ENCODE results near the gene NCKAP5.

Gene NCKAP5

DNA sequence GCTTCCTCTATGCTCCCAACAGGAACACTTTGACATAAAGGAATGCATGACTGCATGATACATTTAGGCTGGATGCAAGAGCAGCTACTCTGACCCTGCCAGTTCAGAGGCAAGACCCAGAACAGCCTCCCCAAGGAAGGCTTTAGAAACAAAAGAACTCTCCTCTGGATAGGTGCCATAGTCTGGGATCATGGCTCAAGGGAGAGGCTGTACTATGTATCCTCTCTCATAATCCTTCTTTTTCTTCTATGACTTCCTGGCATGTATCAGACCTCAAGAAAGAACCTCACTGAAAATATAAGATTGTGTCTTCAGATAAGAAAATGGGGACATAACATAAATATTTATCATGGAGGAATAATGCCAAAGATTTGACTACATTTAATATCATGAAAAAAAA, 704.3 kb downstream of the NCKAP5 start:
- H3K4ac ChIP-seq (ENCODE audit: low read depth in 1 of 2, low read length in 2 of 2), result no peak overlapping the region
- H4K91ac ChIP-seq (ENCODE audit: low read length), result no peak overlapping the region
- no peak overlapping the region for H3K4me2 ChIP-seq (ENCODE audit: low read length, poor library complexity, severe bottlenecking)
- no peak overlapping the region for H3K23ac ChIP-seq (ENCODE audit: low read length in 2 of 2)
- H3K18ac ChIP-seq (ENCODE audit: low read depth in 1 of 2, low read length in 2 of 2), result no peak overlapping the region
- H3K27me3 ChIP-seq (ENCODE audit: control insufficient read depth in 1 of 2, insufficient read depth in 1 of 2, low read length in 2 of 2), result no peaks in the 10 kb centered on the region
- H2BK15ac ChIP-seq (ENCODE audit: low read depth, poor library complexity, severe bottlenecking), result no peak overlapping the region
- no peak overlapping the region for H3K4me3 ChIP-seq (ENCODE audit: insufficient read depth in 1 of 2, low read depth in 1 of 2, low read length in 2 of 2)
- H2BK120ac ChIP-seq (ENCODE audit: low read depth, low read length), result no peak overlapping the region
- H3K27ac ChIP-seq (ENCODE audit: low read length, poor library complexity, severe bottlenecking), result no peak overlapping the region
- no peak overlapping the region for H3K14ac ChIP-seq (ENCODE audit: low read length in 2 of 2)
- H3K9ac ChIP-seq (ENCODE audit: low read length), result no peak overlapping the region
- no peaks in the 10 kb centered on the region for H3K9me3 ChIP-seq (ENCODE audit: control insufficient read depth, low read length)
- no peaks in the 10 kb centered on the region for H3K79me1 ChIP-seq (replicated peaks; ENCODE audit: low read length, poor library complexity, severe bottlenecking)
- no peaks in the 10 kb centered on the region for H3K4me1 ChIP-seq (ENCODE audit: control insufficient read depth, insufficient read depth, low read depth, low read length)
- no peak overlapping the region for H2AK5ac ChIP-seq (ENCODE audit: low read length, severe bottlenecking)
- no peak overlapping the region for H2BK5ac ChIP-seq (ENCODE audit: low read depth, low read length, poor library complexity, severe bottlenecking)
- no peak for DNase-seq
- no peak overlapping the region for H2BK12ac ChIP-seq (ENCODE audit: low read length in 2 of 2)
- no peak overlapping the region for H4K8ac ChIP-seq (ENCODE audit: low read length)
- no peak overlapping the region for H2AFZ ChIP-seq (ENCODE audit: low read depth, low read length)
- H3K36me3 ChIP-seq (ENCODE audit: control insufficient read depth in 1 of 2, insufficient read depth in 2 of 2, low read depth in 1 of 2, low read length in 2 of 2), result no peaks in the 10 kb centered on the region

- Histone ChIP-seq H3K4me3 (ENCODE audit: insufficient read depth in 1 of 2, low read depth in 1 of 2, low read length in 2 of 2) (no peak overlapping the region), H3K14ac (ENCODE audit: low read length in 2 of 2) (no peak overlapping the region), H3K4me2 (ENCODE audit: low read length, poor library complexity, severe bottlenecking) (no peak overlapping the region), H3K79me1 (replicated peaks; ENCODE audit: low read length, poor library complexity, severe bottlenecking) (no peaks in the 10 kb centered on the region), H3K9me3 (ENCODE audit: control insufficient read depth, low read length) (no peaks in the 10 kb centered on the region), H4K91ac (ENCODE audit: low read length) (no peak overlapping the region), H3K4me1 (ENCODE audit: control insufficient read depth, insufficient read depth, low read depth, low read length) (no peaks in the 10 kb centered on the region), H3K9ac (ENCODE audit: low read length) (no peak overlapping the region), H3K36me3 (ENCODE audit: control insufficient read depth in 1 of 2, insufficient read depth in 2 of 2, low read depth in 1 of 2, low read length in 2 of 2) (no peaks in the 10 kb centered on the region), H3K23ac (ENCODE audit: low read length in 2 of 2) (no peak overlapping the region), H3K18ac (ENCODE audit: low read depth in 1 of 2, low read length in 2 of 2) (no peak overlapping the region), H3K4ac (ENCODE audit: low read depth in 1 of 2, low read length in 2 of 2) (no peak overlapping the region), H2AFZ (ENCODE audit: low read depth, low read length) (no peak overlapping the region), H2BK120ac (ENCODE audit: low read depth, low read length) (no peak overlapping the region), H3K27ac (ENCODE audit: low read length, poor library complexity, severe bottlenecking) (no peak overlapping the region), H2AK5ac (ENCODE audit: low read length, severe bottlenecking) (no peak overlapping the region), H2BK5ac (ENCODE audit: low read depth, low read length, poor library complexity, severe bottlenecking) (no peak overlapping the region), H2BK12ac (ENCODE audit: low read length in 2 of 2) (no peak overlapping the region), H2BK15ac (ENCODE audit: low read depth, poor library complexity, severe bottlenecking) (no peak overlapping the region), H3K27me3 (ENCODE audit: control insufficient read depth in 1 of 2, insufficient read depth in 1 of 2, low read length in 2 of 2) (no peaks in the 10 kb centered on the region), H4K8ac (ENCODE audit: low read length) (no peak overlapping the region)
- WGBS, result 86% methylated on average over 1 of the region's 2 CpGs
- DNase-seq, result no peak
These were observed 708.0 kb downstream of the NCKAP5 start for GRCh38 chr2:132860220-132860619.

- no peak overlapping the region for H3K23ac ChIP-seq (ENCODE audit: low read length in 2 of 2)
- H2BK12ac ChIP-seq (ENCODE audit: low read length in 2 of 2), result no peak overlapping the region
- no peak overlapping the region for H3K4ac ChIP-seq (ENCODE audit: low read depth in 1 of 2, low read length in 2 of 2)
- no peak overlapping the region for H3K4me2 ChIP-seq (ENCODE audit: low read length, poor library complexity, severe bottlenecking)
- no peak overlapping the region for H2AFZ ChIP-seq (ENCODE audit: low read depth, low read length)
- H3K4me1 ChIP-seq (ENCODE audit: control insufficient read depth, insufficient read depth, low read depth, low read length), result no peaks in the 10 kb centered on the region
- no peak overlapping the region for H4K91ac ChIP-seq (ENCODE audit: low read length)
- H3K9ac ChIP-seq (ENCODE audit: low read length), result no peak overlapping the region
- no peak overlapping the region for H2BK15ac ChIP-seq (ENCODE audit: low read depth, poor library complexity, severe bottlenecking)
- no peaks in the 10 kb centered on the region for H3K36me3 ChIP-seq (ENCODE audit: control insufficient read depth in 1 of 2, insufficient read depth in 2 of 2, low read depth in 1 of 2, low read length in 2 of 2)
- H3K79me1 ChIP-seq (replicated peaks; ENCODE audit: low read length, poor library complexity, severe bottlenecking), result no peaks in the 10 kb centered on the region
- H4K8ac ChIP-seq (ENCODE audit: low read length), result no peak overlapping the region
- 52% methylated on average over 4 of the region's 5 CpGs for WGBS
- no peak overlapping the region for H3K18ac ChIP-seq (ENCODE audit: low read depth in 1 of 2, low read length in 2 of 2)
- H2BK5ac ChIP-seq (ENCODE audit: low read depth, low read length, poor library complexity, severe bottlenecking), result no peak overlapping the region
- DNase-seq, result no peak
- H3K4me3 ChIP-seq (ENCODE audit: insufficient read depth in 1 of 2, low read depth in 1 of 2, low read length in 2 of 2), result no peak overlapping the region
- no peak overlapping the region for H2AK5ac ChIP-seq (ENCODE audit: low read length, severe bottlenecking)
- H3K9me3 ChIP-seq (ENCODE audit: control insufficient read depth, low read length), result no peaks in the 10 kb centered on the region
- no peaks in the 10 kb centered on the region for H3K27me3 ChIP-seq (ENCODE audit: control insufficient read depth in 1 of 2, insufficient read depth in 1 of 2, low read length in 2 of 2)
- no peak overlapping the region for H2BK120ac ChIP-seq (ENCODE audit: low read depth, low read length)
- H3K14ac ChIP-seq (ENCODE audit: low read length in 2 of 2), result no peak overlapping the region
- H3K27ac ChIP-seq (ENCODE audit: low read length, poor library complexity, severe bottlenecking), result no peak overlapping the region
These were observed 708.7 kb downstream of the NCKAP5 start for GRCh38 chr2:132859590-132859989.

GRCh38 chr2:132857319-132857718, 710.9 kb downstream of the NCKAP5 start:
- Histone ChIP-seq H3K4me3 (ENCODE audit: insufficient read depth in 1 of 2, low read depth in 1 of 2, low read length in 2 of 2) (no peak overlapping the region), H3K9me3 (ENCODE audit: control insufficient read depth, low read length) (no peaks in the 10 kb centered on the region), H3K27me3 (ENCODE audit: control insufficient read depth in 1 of 2, insufficient read depth in 1 of 2, low read length in 2 of 2) (no peaks in the 10 kb centered on the region), H2BK5ac (ENCODE audit: low read depth, low read length, poor library complexity, severe bottlenecking) (no peak overlapping the region), H3K4me2 (ENCODE audit: low read length, poor library complexity, severe bottlenecking) (no peak overlapping the region), H2BK120ac (ENCODE audit: low read depth, low read length) (no peak overlapping the region), H4K91ac (ENCODE audit: low read length) (no peak overlapping the region), H2AK5ac (ENCODE audit: low read length, severe bottlenecking) (no peak overlapping the region), H4K8ac (ENCODE audit: low read length) (no peak overlapping the region), H3K14ac (ENCODE audit: low read length in 2 of 2) (no peak overlapping the region), H3K23ac (ENCODE audit: low read length in 2 of 2) (no peak overlapping the region), H3K4ac (ENCODE audit: low read depth in 1 of 2, low read length in 2 of 2) (no peak overlapping the region), H3K4me1 (ENCODE audit: control insufficient read depth, insufficient read depth, low read depth, low read length) (no peaks in the 10 kb centered on the region), H3K18ac (ENCODE audit: low read depth in 1 of 2, low read length in 2 of 2) (no peak overlapping the region), H3K36me3 (ENCODE audit: control insufficient read depth in 1 of 2, insufficient read depth in 2 of 2, low read depth in 1 of 2, low read length in 2 of 2) (no peaks in the 10 kb centered on the region), H3K9ac (ENCODE audit: low read length) (no peak overlapping the region), H2BK12ac (ENCODE audit: low read length in 2 of 2) (no peak overlapping the region), H3K79me1 (replicated peaks; ENCODE audit: low read length, poor library complexity, severe bottlenecking) (no peaks in the 10 kb centered on the region), H2AFZ (ENCODE audit: low read depth, low read length) (no peak overlapping the region), H2BK15ac (ENCODE audit: low read depth, poor library complexity, severe bottlenecking) (no peak overlapping the region), H3K27ac (ENCODE audit: low read length, poor library complexity, severe bottlenecking) (no peak overlapping the region)
- WGBS, result no CpG with 5 or more reads among the region's 1 CpG
- no peak for DNase-seq
